GM23338 (cell line): ENCODE results near the gene RAB31.

Experiments used
- CTCF ChIP-seq, 2 experiments: fragments of 200-600 bp in 1 of 2; sonication (generic) in 1 of 2; conservative IDR thresholded peaks; 2 replicates each; pipeline versions ENCODE4 v1.5.1 to v1.6.1; 2016 to 2017; ENCODE audit warnings: antibody characterized with exemption in 2 of 2, low read depth in 2 of 2, mild to moderate bottlenecking in 2 of 2, moderate library complexity in 1 of 2
- EZH2 ChIP-seq: fragments of 200-600 bp; sonication (generic); IDR thresholded peaks from one replicate; pipeline ENCODE4 v1.8.0; 2017; ENCODE audit warnings: antibody characterized with exemption, mild to moderate bottlenecking, low read depth; ENCODE audit not compliant: unreplicated experiment
- POLR2AphosphoS5 ChIP-seq: IDR thresholded peaks from 2 replicates; pipeline ENCODE4 v1.6.1; 2016; ENCODE audit warnings: antibody characterized with exemption, low read depth
- REST ChIP-seq: IDR thresholded peaks from one replicate; pipeline ENCODE4 v1.6.1; 2018; ENCODE audit warnings: antibody characterized with exemption; ENCODE audit not compliant: unreplicated experiment

- TF ChIP-seq EZH2 = no peak
- no peak for TF ChIP-seq CTCF (conservative IDR thresholded peaks at IDR 0.05; ENCODE audit: low read depth in 2 of 2)
- TF ChIP-seq POLR2AphosphoS5 = no peak
- no peak for TF ChIP-seq REST
Observed at GRCh38 chr18:9741793-9742523, 33.9 kb downstream of the RAB31 start.
